ENCODE data around the gene DCAF15. TPM values are rescaled to one million over a fixed set of nuclear protein-coding genes. Genes with fewer than 3 reads are reported as not detected.
"Not testable (repeated sequence)": the region's sequence is repeated elsewhere in the genome, so short reads cannot be mapped to it uniquely, and the experiment has no call there.

Gene DCAF15
- total and polyA plus RNA-seq, 2 donors (not counting 3 experiments of a cell fraction or from before 2014, with no cell fraction given), result 41.9 to 42.4 TPM

GRCh38 chr19:13966684-13967128 is 14.4 kb downstream of the DCAF15 start:
- POLR2A ChIA-PET, result no interaction called here
- Histone ChIP-seq H3K4me2 (ENCODE audit: insufficient read depth, low read length) (no peak overlapping the region), H3K9ac (replicated peaks; ENCODE audit: extremely low read depth, insufficient read depth, low read length) (no peak overlapping the region), H3K27me3 (ENCODE audit: control insufficient read depth in 2 of 2, insufficient read depth in 2 of 2, low read length in 2 of 2) (no peaks in the 10 kb centered on the region), H3K9me1 (replicated peaks; ENCODE audit: control insufficient read depth, extremely low read depth, insufficient read depth, low read length) (no peaks in the 10 kb centered on the region), H3K4me1 (ENCODE audit: control insufficient read depth, extremely low read depth, insufficient read depth, low read length) (no peaks in the 10 kb centered on the region), H3K27ac (ENCODE audit: insufficient read depth, low read depth, low read length) (no peak overlapping the region), H4K20me1 (replicated peaks; ENCODE audit: control insufficient read depth, extremely low read depth, insufficient read depth, low read length) (no peaks in the 10 kb centered on the region), H3K4me3 (replicated peaks in 1 of 3; ENCODE audit: insufficient read depth in 1 of 3, low read depth in 1 of 3, low read length in 3 of 3) (no peak overlapping the region), H3K9me3 (replicated peaks; ENCODE audit: control insufficient read depth, insufficient read depth, low read length) (no peaks in the 10 kb centered on the region), H3K36me3 (ENCODE audit: control insufficient read depth in 2 of 2, extremely low read depth in 1 of 2, insufficient read depth in 2 of 2, low read length in 2 of 2) (peaks cover 0 to 27% of the 10 kb centered on the region in 2 experiments), H2AFZ (ENCODE audit: low read depth, low read length) (no peak overlapping the region), H3K79me2 (ENCODE audit: control insufficient read depth, insufficient read depth, low read length) (no peaks in the 10 kb centered on the region)
- CTCF ChIA-PET, result no interaction called here
- FAIRE-seq (no peak), DNase-seq (ENCODE audit: low read depth, low spot score) (no peak)
- dilution Hi-C loops (cut with MboI; ENCODE audit: extremely low pct_ligation_motif_present, low sequenced_read_pairs) (no loop called here), intact Hi-C loops (cut with micrococcal nuclease) (no loop called here)
- no peak for TF ChIP-seq GATA2 (IDR thresholded peaks at IDR 0.05; ENCODE audit: insufficient read depth, insufficient read length, low read depth, low read length)
- no peak for TF ChIP-seq MAX (IDR thresholded peaks at IDR 0.05; ENCODE audit: insufficient read depth, insufficient read length)
- no peak for TF ChIP-seq FOS (IDR thresholded peaks at IDR 0.05; ENCODE audit: borderline replicate concordance, insufficient read depth, low read length)
- no peak for TF ChIP-seq POLR2AphosphoS5 (IDR thresholded peaks at IDR 0.05; ENCODE audit: insufficient read depth, low read depth, low read length)
- TF ChIP-seq EZH2 (IDR thresholded peaks at IDR 0.05; ENCODE audit: borderline replicate concordance, low read depth, low read length, severe bottlenecking), result no peak
- TF ChIP-seq JUN (IDR thresholded peaks at IDR 0.05; ENCODE audit: borderline replicate concordance, insufficient read depth, insufficient read length, low read depth), result no peak
- TF ChIP-seq CTCF (IDR thresholded peaks at IDR 0.05; ENCODE audit: extremely low read depth in 1 of 2, insufficient read depth in 1 of 2, low read depth in 1 of 2, low read length in 2 of 2), result no peak
- TF ChIP-seq MYC (IDR thresholded peaks at IDR 0.05; ENCODE audit: low read depth, low read length), result no peak
- no peak for TF ChIP-seq POLR2A (IDR thresholded peaks at IDR 0.05; ENCODE audit: low read depth, low read length)
- BruUV-seq (replicated peaks), result no TSS peak

GRCh38 chr19:13967206-13967605 is 14.9 kb downstream of the DCAF15 start:
- H3K9ac ChIP-seq (replicated peaks; ENCODE audit: extremely low read depth, insufficient read depth, low read length); DNase-seq (ENCODE audit: low read depth, low spot score); H3K4me1 ChIP-seq (ENCODE audit: control insufficient read depth, extremely low read depth, insufficient read depth, low read length); H3K79me2 ChIP-seq (ENCODE audit: control insufficient read depth, insufficient read depth, low read length); dilution Hi-C loops (cut with MboI; ENCODE audit: extremely low pct_ligation_motif_present, low sequenced_read_pairs); H3K27me3 ChIP-seq (ENCODE audit: control insufficient read depth in 2 of 2, insufficient read depth in 2 of 2, low read length in 2 of 2); POLR2A ChIA-PET; CTCF ChIA-PET; H3K9me1 ChIP-seq (replicated peaks; ENCODE audit: control insufficient read depth, extremely low read depth, insufficient read depth, low read length); intact Hi-C loops (cut with micrococcal nuclease); FAIRE-seq; H3K9me3 ChIP-seq (replicated peaks; ENCODE audit: control insufficient read depth, insufficient read depth, low read length); BruUV-seq (replicated peaks); H2AFZ ChIP-seq (ENCODE audit: low read depth, low read length); H4K20me1 ChIP-seq (replicated peaks; ENCODE audit: control insufficient read depth, extremely low read depth, insufficient read depth, low read length); H3K4me3 ChIP-seq (replicated peaks in 1 of 3; ENCODE audit: insufficient read depth in 1 of 3, low read depth in 1 of 3, low read length in 3 of 3); H3K27ac ChIP-seq (ENCODE audit: insufficient read depth, low read depth, low read length); H3K4me2 ChIP-seq (ENCODE audit: insufficient read depth, low read length): not testable (repeated sequence)
- H3K36me3 ChIP-seq (ENCODE audit: control insufficient read depth in 2 of 2, extremely low read depth in 1 of 2, insufficient read depth in 2 of 2, low read length in 2 of 2), result peaks cover 0 to 27% of the 10 kb centered on the region in 2 experiments
